ENCODE data around the gene ZNF569.

DNA sequence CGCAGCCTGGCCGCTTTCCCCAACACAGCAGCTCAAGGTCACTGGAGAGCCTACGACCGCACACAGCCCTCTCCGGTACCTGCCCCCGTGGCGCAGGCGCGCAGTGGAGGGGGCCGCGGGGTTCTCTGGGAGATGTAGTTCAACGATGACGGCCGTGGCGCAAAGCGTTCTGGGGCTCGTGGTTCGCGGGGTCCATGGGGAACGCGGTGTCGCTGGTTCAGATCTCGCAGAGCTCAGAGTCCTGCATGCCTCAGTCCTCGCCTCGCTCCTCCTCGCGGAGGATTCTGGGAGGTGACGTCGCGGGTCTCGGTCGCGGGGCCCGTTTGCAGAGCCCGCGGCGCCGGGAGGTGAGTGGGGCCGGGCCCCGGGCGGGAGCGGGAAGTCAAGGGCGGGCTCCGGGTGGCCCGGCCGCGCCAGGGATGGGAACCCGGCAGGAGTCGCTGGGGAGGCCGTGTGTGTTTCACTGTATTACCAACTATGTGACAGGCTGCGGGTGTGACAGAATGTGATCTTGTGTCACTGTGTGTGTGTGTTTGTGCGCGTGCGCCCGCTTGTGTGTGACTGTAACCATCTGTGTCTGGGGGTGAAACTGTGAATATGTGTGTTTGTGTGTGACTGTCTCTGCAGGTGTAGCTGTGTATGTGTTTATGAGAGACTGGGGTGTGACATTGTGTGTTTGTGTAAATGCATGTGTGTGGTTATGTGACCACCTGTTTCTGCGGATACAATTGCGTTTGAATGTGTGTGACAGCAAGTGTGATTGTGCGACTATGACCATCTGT lies 96.2 kb downstream of the ZNF569 start, which contains the start of gene ZNF527:
- TF ChIP-seq POLR2A (IDR thresholded peaks at IDR 0.05) = peak in 1 of 2 donors; percentile 90
- TF ChIP-seq POLR2AphosphoS5 (IDR thresholded peaks at IDR 0.05) = peak; percentile 96 to 99 (median 99)
- TF ChIP-seq EP300 (IDR thresholded peaks at IDR 0.05) = peak in 1 of 4 donors; percentile 31

Data from sigmoid colon (tissue), 4 donors.